ENCODE data around the gene PAM. TPM values are rescaled to one million over a fixed set of nuclear protein-coding genes. Genes with fewer than 3 reads are reported as not detected.
"Not testable (repeated sequence)": the region's sequence is repeated elsewhere in the genome, so short reads cannot be mapped to it uniquely, and the experiment has no call there.

Gene PAM
- total and polyA plus RNA-seq, 7 experiments from 2014 or later, result 10.3 to 36.6 (median 13.6) TPM

GRCh38 chr5:103037673-103038455 is 282.8 kb downstream of the PAM start:
- Mint-ChIP-seq H3K27ac (no peak overlapping the region), H3K9me3 (no peaks in the 10 kb centered on the region), H3K4me3 (no peak overlapping the region), H3K36me3 (peaks cover 0 to 4% (median 0%) of the 10 kb centered on the region in 5 donors), H3K27me3 (peaks cover 6 to 26% (median 10%) of the 10 kb centered on the region in 5 donors), H3K4me1 (no peaks in the 10 kb centered on the region)
- intact Hi-C loops (cut with micrococcal nuclease), result no loop called here
- DNase-seq (no peak), ATAC-seq (no peak)
- no peak overlapping the region for H3K27ac ChIP-seq (ENCODE audit: low read depth, low read length)
- H3K4me1 ChIP-seq (ENCODE audit: control insufficient read depth in 2 of 2, insufficient read depth in 2 of 2, low read length in 2 of 2), result no peaks in the 10 kb centered on the region
- H3K27me3 ChIP-seq (ENCODE audit: control insufficient read depth in 2 of 2, insufficient read depth in 2 of 2, low read length in 2 of 2), result no peaks in the 10 kb centered on the region
- no peaks in the 10 kb centered on the region for H3K36me3 ChIP-seq (ENCODE audit: control insufficient read depth in 2 of 3, insufficient read depth in 3 of 3, low read length in 3 of 3)
- no peaks in the 10 kb centered on the region for H3K9me3 ChIP-seq (ENCODE audit: control insufficient read depth in 2 of 3, low read length in 3 of 3)
- no peak overlapping the region for H3K4me3 ChIP-seq (ENCODE audit: low read length)
- CTCF ChIA-PET, result no interaction called here
- POLR2A ChIA-PET, result no interaction called here

- Histone ChIP-seq H3K4me3 (ENCODE audit: low read length) (no peak overlapping the region), H3K27me3 (ENCODE audit: control insufficient read depth in 2 of 2, insufficient read depth in 2 of 2, low read length in 2 of 2) (no peaks in the 10 kb centered on the region), H3K9me3 (ENCODE audit: control insufficient read depth in 2 of 3, low read length in 3 of 3) (no peaks in the 10 kb centered on the region), H3K27ac (ENCODE audit: low read depth, low read length) (no peak overlapping the region), H3K36me3 (ENCODE audit: control insufficient read depth in 2 of 3, insufficient read depth in 3 of 3, low read length in 3 of 3) (no peaks in the 10 kb centered on the region), H3K4me1 (ENCODE audit: control insufficient read depth in 2 of 2, insufficient read depth in 2 of 2, low read length in 2 of 2) (no peaks in the 10 kb centered on the region)
- Mint-ChIP-seq H3K4me1 (no peaks in the 10 kb centered on the region), H3K4me3 (no peak overlapping the region), H3K36me3 (peaks cover 0 to 6% (median 0%) of the 10 kb centered on the region in 5 donors), H3K9me3 (no peaks in the 10 kb centered on the region), H3K27ac (no peak overlapping the region), H3K27me3 (peaks cover 3 to 39% (median 13%) of the 10 kb centered on the region in 5 donors)
- CTCF ChIA-PET, result no interaction called here
- POLR2A ChIA-PET, result no interaction called here
- intact Hi-C loops (cut with micrococcal nuclease), result loop anchor here (1.0 to 5.0 kb wide), 6 partner anchors 96 to 505 kb away; no protein-coding TSS in a partner anchor
- DNase-seq, result peak in 5 of 9 donors; percentile 3 to 24 (median 11)
- no peak for ATAC-seq
These were observed 286.1 kb downstream of the PAM start for GRCh38 chr5:103041071-103041676.

GRCh38 chr5:103046706-103047105 is 291.6 kb downstream of the PAM start:
- H3K4me3 Mint-ChIP-seq; H3K27ac Mint-ChIP-seq; H3K4me3 ChIP-seq (ENCODE audit: low read length); H3K36me3 ChIP-seq (ENCODE audit: control insufficient read depth in 2 of 3, insufficient read depth in 3 of 3, low read length in 3 of 3); POLR2A ChIA-PET; CTCF ChIA-PET; H3K4me1 Mint-ChIP-seq; intact Hi-C loops (cut with micrococcal nuclease); H3K36me3 Mint-ChIP-seq; H3K9me3 Mint-ChIP-seq; H3K27ac ChIP-seq (ENCODE audit: low read depth, low read length); DNase-seq; H3K27me3 ChIP-seq (ENCODE audit: control insufficient read depth in 2 of 2, insufficient read depth in 2 of 2, low read length in 2 of 2); H3K9me3 ChIP-seq (ENCODE audit: control insufficient read depth in 2 of 3, low read length in 3 of 3); ATAC-seq; H3K4me1 ChIP-seq (ENCODE audit: control insufficient read depth in 2 of 2, insufficient read depth in 2 of 2, low read length in 2 of 2): not testable (repeated sequence)
- peaks cover 0 to 25% (median 8%) of the 10 kb centered on the region in 5 donors for H3K27me3 Mint-ChIP-seq

GRCh38 chr5:103057208-103058130 is 302.4 kb downstream of the PAM start:
- Histone ChIP-seq H3K4me1 (ENCODE audit: control insufficient read depth in 2 of 2, insufficient read depth in 2 of 2, low read length in 2 of 2) (no peaks in the 10 kb centered on the region), H3K27me3 (ENCODE audit: control insufficient read depth in 2 of 2, insufficient read depth in 2 of 2, low read length in 2 of 2) (no peaks in the 10 kb centered on the region), H3K27ac (ENCODE audit: low read depth, low read length) (no peak overlapping the region), H3K36me3 (ENCODE audit: control insufficient read depth in 2 of 3, insufficient read depth in 3 of 3, low read length in 3 of 3) (no peaks in the 10 kb centered on the region), H3K9me3 (ENCODE audit: control insufficient read depth in 2 of 3, low read length in 3 of 3) (no peaks in the 10 kb centered on the region), H3K4me3 (ENCODE audit: low read length) (no peak overlapping the region)
- peaks cover 0 to 9% (median 0%) of the 10 kb centered on the region in 11 donors for H3K9me3 Mint-ChIP-seq
- POLR2A ChIA-PET, result no interaction called here
- no peak overlapping the region for H3K4me3 Mint-ChIP-seq
- no peaks in the 10 kb centered on the region for H3K4me1 Mint-ChIP-seq
- CTCF ChIA-PET, result no interaction called here
- ATAC-seq (no peak), DNase-seq (no peak)
- intact Hi-C loops (cut with micrococcal nuclease), result no loop called here
- no peak overlapping the region for H3K27ac Mint-ChIP-seq
- no peaks in the 10 kb centered on the region for H3K36me3 Mint-ChIP-seq
- H3K27me3 Mint-ChIP-seq, result peaks cover 0 to 19% (median 0%) of the 10 kb centered on the region in 5 donors

- Histone ChIP-seq H3K27ac (ENCODE audit: low read depth, low read length) (no peak overlapping the region), H3K4me3 (ENCODE audit: low read length) (no peak overlapping the region), H3K36me3 (ENCODE audit: control insufficient read depth in 2 of 3, insufficient read depth in 3 of 3, low read length in 3 of 3) (no peaks in the 10 kb centered on the region), H3K4me1 (ENCODE audit: control insufficient read depth in 2 of 2, insufficient read depth in 2 of 2, low read length in 2 of 2) (no peaks in the 10 kb centered on the region), H3K27me3 (ENCODE audit: control insufficient read depth in 2 of 2, insufficient read depth in 2 of 2, low read length in 2 of 2) (no peaks in the 10 kb centered on the region), H3K9me3 (ENCODE audit: control insufficient read depth in 2 of 3, low read length in 3 of 3) (no peaks in the 10 kb centered on the region)
- Mint-ChIP-seq H3K4me3 (no peak overlapping the region), H3K4me1 (no peaks in the 10 kb centered on the region), H3K27ac (no peak overlapping the region), H3K9me3 (peaks cover 0 to 9% (median 0%) of the 10 kb centered on the region in 11 donors), H3K36me3 (no peaks in the 10 kb centered on the region), H3K27me3 (peaks cover 0 to 23% (median 2%) of the 10 kb centered on the region in 5 donors)
- no peak for DNase-seq
- no peak for ATAC-seq
- intact Hi-C loops (cut with micrococcal nuclease), result no loop called here
- ChIA-PET POLR2A (no interaction called here), CTCF (no interaction called here)
These were observed 304.4 kb downstream of the PAM start for GRCh38 chr5:103059525-103059924.

- Mint-ChIP-seq H3K27ac (no peak overlapping the region), H3K36me3 (no peaks in the 10 kb centered on the region), H3K4me1 (no peaks in the 10 kb centered on the region), H3K9me3 (peaks cover 0 to 3% (median 0%) of the 10 kb centered on the region in 11 donors), H3K27me3 (peaks cover 0 to 23% (median 2%) of the 10 kb centered on the region in 5 donors), H3K4me3 (no peak overlapping the region)
- POLR2A ChIA-PET, result no interaction called here
- no peaks in the 10 kb centered on the region for H3K9me3 ChIP-seq (ENCODE audit: control insufficient read depth in 2 of 3, low read length in 3 of 3)
- no peaks in the 10 kb centered on the region for H3K27me3 ChIP-seq (ENCODE audit: control insufficient read depth in 2 of 2, insufficient read depth in 2 of 2, low read length in 2 of 2)
- CTCF ChIA-PET, result no interaction called here
- H3K4me3 ChIP-seq (ENCODE audit: low read length), result no peak overlapping the region
- no peaks in the 10 kb centered on the region for H3K36me3 ChIP-seq (ENCODE audit: control insufficient read depth in 2 of 3, insufficient read depth in 3 of 3, low read length in 3 of 3)
- no peak overlapping the region for H3K27ac ChIP-seq (ENCODE audit: low read depth, low read length)
- DNase-seq, result no peak
- intact Hi-C loops (cut with micrococcal nuclease), result no loop called here
- no peak for ATAC-seq
- no peaks in the 10 kb centered on the region for H3K4me1 ChIP-seq (ENCODE audit: control insufficient read depth in 2 of 2, insufficient read depth in 2 of 2, low read length in 2 of 2)
These were observed 305.4 kb downstream of the PAM start for GRCh38 chr5:103060424-103060954.

Measured in naive thymus-derived CD4-positive, alpha-beta T cell (primary cell).